ENCODE results near the gene PLA2G4D.

GRCh38 chr15:42123546-42123945, 29.2 kb upstream of the PLA2G4D start:
- TF ChIP-seq CTCF (IDR thresholded peaks at IDR 0.05) (no peak), POLR2AphosphoS5 (IDR thresholded peaks at IDR 0.05) (no peak), POLR2A (IDR thresholded peaks at IDR 0.05) (no peak), EP300 (IDR thresholded peaks at IDR 0.05) (no peak)
